Activated CD8-positive, alpha-beta memory T cell treated with anti-CD3 and anti-CD28 coated beads, Interleukin-2, amount 50 U/mL, for 48 hours (primary cell): ENCODE data around the gene SIK2.
"Not testable (repeated sequence)": the region's sequence is repeated elsewhere in the genome, so short reads cannot be mapped to it uniquely, and the experiment has no call there.

Experiments
- DNase-seq: peaks from one replicate; pipeline ENCODE4 v3.0.0-alpha.2; 2020

The SIK2 gene

DNA sequence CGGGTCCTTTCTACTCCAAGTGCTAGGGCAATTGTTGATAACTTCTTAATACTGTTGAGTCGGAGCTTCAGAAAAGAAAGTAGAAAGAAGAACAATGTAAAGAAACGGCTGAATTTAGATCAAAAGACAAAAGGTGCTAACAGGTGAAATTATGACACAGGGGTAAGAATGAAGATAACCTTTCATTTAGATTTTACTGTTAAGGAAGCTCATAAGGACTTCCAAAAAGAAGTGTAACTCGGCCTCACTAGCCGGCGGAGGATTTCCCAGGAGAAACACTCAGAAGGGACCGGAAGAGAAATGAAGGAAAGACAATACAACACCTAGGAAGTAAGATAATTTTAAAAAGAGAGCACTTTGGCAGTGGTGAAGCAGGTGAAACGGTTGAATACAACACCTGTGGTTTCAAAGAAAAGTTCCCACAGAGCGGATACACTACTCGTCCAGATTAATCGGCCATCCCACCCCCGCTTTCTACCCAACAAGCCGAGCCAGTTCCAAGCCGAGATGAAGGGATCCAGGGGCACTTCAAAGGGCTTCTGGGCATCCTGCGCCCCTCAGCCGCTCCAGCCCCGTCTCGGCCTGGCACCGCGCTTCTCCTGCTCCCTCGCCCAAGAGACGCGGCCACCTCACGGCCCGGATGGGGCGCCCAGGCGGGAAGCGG, 163.2 kb downstream of the SIK2 start:
- no peak for DNase-seq

DNA sequence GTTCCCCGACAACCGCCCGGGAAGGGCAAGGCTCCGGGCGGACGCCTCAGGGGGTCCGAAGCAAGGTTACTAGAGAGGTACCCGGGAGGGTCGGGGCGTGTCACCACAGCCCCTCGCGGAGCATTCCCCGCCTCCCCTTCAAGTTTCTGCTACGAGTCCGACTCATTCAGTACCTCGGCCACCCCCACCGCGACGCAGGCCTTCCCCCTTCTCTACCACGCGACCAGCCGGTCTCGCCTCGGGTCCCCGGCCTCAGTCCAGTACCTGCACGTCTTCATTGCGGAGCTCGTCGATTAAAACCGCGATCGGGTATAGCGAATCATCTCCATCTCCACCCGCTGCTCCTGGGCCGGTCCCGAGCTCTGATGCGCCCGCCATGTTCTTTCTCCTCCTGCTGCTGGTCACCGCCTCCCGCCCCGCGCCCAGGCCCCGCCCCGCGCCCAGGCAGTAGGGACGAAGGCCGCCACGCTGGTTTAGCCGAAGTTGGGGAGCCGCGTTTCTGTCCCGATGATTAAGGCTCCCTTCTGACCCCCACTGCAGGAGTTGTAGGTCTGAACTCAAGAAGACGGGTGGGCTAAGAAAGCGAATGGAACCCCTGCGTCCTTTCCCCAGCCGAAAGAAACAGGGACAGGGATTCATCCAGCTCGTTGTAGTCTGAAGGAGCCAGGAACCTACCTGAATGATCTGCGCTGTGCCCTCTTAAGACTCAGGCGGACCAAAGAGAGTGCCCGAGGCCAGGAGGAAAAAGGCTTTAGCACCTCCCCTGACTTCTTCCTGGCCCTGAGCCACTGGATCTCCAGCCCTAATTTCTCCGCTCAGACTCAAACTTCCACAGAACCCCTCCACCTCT, 164.0 kb downstream of the SIK2 start, which contains the start of gene PPP2R1B:
Gene PPP2R1B, minus strand, starts transcription at position 406 of the 850 bp plus-strand sequence. Its CDS starts 28 bp downstream, at position 378.
- peak; percentile 88 for DNase-seq

DNA sequence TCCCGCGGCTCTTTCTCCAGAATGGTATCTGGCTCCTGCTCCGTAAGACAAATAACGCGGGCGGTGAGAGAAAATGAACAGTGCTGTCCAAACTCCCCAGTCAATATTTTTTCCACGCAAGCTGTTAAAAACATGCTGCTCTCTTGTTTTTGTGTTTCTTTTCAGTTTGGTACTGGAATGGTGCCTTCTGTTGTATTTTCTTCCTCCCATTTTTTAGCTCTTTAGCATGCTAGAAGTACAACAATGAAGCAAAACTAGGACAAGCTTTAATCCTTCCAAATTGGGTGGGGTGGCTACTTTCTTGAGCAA, 164.5 kb downstream of the SIK2 start:
- no peak for DNase-seq

DNA sequence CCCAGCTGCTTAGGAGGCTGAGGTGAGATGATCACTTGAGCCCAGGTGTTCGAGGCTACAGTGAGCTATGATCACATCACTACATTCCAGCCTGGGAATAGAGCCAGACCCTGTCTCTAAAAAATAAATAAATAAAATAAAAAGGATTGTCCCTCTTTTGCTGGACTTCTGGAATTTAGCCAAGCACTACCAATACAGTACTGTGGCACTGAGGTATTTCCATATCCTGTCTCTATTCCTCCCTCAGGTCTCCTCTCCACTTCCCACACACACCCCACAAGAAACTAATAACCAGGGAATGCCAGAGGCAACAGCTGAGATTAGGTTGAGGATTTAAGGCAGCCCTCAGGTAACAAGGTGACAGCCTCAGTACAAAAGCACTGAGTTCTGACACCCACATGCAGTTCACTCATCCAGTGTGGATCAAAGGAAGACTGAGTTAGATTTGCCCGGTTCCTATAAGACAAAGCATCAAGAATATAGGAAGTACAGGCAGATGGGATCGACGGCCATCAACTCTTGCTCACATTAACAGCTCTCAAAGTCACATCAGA, 168.4 kb downstream of the SIK2 start:
- DNase-seq = no peak

DNA sequence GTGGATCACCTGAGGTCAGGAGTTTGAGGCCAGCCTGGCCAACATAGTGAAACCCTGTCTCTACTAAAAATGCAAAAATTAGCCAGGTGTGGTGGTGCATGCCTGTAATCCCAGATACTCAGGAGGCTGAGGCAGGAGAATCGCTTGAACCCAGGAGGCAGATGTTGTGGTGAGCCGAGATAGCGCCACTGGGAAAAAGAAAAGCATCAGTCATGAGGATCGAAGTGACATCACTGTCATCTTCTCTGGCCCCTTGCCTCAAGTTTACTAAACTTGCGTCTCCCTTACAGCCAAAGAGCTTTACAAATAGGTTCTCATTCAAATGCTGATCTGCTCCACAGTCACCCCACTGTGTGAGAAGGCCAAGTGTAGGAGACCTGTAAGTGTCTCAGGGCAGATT, 169.0 kb downstream of the SIK2 start:
- DNase-seq = not testable (repeated sequence)

DNA sequence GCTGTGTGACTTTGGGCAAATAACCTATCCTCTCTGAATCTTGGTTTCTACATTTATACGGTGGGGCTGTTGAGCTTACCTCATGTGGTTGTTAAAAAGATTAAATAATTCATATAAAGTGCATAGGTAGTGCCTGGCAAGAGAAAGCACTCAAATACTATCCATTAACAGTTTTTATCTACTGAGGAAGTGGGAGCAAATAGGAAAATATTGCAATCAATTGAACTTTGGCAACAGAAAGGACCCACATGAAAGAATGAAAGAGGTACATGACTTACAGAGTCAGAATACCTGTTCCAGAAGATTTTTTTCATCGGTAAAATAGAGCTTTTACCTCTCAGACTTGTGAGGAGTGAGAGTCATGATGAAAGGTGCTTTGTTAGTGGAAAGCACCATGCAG, 170.3 kb downstream of the SIK2 start:
- DNase-seq = no peak

DNA sequence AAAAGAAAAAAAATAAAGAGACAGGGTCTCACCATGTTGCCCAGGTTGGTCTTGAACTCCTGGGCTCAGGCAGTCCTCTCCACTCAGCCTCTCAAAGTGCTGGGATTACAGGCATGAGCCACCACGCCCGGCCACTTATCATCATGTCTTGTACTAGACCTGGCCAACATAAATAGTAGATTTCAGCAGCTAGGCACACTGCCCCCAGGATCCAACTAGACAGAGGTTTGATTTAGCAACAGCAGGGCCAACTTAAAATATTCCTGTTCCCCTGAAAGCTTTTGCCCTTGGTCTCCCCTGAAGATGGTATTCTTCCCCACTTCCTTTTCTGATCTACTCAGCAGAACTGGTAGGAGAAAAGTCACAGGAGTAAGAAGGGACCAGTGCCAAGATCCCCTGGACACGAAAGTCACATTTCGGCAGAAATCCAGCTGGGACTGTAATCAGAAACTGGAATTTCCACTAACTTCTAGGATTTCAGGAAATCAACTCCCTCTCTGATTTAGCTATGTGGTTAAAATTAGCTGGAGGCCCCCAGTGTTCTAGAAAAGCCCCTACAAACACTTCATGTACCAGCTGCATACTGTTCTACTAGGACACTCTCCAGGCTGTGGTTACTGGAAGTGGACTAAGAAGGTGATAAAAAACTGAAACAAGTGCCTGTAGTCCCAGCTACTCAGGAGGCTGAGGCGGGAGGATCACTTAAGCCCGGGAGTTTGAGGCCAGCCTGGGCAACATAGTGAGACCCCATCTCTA, 172.9 kb downstream of the SIK2 start:
- no peak for DNase-seq

DNA sequence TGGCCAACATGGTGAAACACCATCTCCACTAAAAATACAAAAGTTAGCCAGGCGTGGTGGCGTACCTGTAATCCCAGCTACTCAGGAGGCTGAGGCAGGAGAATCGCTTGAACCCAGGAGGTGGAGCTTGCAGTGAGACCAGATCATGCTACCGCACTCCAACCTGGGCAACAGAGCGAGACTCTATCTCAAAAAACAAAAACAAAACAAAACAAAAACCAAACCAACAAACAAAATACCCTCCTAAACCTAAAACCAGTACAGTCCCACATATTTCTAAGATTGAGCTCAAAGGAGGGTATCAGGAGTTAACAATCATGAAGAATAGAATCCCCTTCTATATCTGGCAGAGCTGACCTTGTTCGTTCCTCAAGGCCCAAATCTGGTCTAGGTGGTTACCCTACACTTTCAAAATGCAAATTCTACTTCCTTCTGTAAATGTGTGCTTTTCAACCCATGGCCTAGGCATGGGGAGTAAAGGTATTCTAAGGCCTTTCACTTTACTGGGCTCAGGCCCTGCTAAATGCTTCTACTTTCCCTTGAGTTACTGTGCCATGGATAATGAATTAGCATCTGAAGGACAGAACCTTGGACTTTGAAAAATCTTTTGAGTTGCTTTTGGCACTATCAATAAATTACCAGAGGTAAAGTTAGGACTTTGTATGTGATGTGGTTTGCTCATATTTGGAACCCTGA, 174.3 kb downstream of the SIK2 start:
- no peak for DNase-seq

DNA sequence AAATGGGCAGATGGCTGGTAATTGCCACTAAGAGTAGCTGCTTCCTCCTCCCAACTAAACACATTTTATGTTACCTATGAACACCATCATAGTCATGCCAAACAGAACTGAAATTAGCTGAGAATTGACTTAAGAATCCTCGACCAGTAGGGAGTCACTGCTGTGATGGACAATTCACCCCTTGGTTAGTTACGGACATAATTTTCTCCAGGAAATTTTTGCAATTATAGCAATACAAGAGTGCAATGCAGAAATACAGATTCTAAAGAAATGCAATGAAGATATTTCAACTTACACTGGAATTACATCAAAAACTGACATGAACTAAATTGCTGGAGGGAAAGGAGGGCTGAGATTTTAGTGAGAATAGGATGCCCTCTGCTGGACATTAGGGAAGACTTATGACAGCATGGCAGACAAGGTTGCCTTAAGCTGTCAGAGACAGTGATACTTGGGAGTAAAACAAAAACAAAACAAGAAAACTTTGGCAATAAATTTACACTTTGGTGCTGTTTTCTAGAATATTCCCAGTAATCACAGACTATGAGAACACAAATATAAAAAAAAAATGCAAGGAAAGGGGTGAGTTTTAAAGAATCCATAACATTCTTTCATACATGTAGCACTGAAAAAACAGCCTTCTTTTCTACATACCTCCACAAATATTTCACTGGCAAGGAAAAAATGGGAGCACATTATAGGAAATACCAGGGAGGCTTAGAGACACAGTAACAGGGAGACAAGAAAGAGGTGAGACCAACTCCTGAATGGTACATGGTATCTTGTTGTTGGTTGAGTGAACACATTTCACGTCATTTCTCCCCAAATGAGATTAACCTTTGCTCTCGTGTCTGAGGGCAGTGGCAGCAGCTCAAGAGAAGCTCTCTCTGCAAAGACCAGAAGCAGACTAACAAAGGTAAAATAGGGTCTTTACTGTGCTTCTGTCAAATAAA, 175.1 kb downstream of the SIK2 start:
- DNase-seq = no peak

DNA sequence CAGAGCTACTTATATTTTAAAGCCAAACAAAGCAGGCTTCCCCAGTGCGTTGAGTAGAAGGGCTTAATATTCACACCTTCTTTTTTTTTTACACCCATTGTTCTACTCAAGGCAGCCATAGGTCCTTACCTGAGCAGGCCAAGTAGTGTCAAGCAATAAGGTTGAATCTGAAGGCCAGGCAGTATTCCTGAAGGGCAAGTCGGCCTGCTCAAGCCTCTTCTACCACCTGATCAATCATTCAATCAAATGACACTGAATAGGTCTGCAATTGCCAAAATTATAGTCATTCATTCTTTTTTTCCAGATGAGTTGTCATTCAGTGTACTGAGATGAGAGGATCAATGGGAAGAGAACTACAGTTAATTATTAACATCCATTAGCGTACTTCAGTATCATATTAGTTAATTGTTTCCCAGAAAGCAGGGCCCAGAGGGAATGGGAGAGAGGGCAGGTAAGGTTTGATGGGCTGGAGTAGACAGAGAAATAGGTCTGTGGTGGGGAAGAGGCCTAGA, 175.9 kb downstream of the SIK2 start:
- DNase-seq = no peak

DNA sequence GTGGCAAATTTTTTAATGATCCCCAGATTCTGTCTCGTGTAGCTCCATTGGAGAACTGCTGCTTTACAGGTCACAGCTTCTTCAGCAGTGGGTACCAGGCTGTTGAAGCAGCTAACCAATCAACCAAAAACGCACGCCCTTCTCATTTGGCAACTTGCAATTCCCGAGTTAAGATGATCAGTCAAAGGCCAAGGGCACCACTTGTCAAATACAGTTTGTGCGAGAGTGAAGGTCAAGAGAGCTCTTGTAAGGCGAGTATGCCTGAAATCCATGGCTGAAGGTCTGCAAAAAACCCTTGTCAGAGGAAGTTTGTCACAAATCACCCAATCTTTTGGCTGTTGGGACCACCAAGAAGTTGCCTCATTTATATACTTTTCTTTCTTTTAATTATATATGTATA, 176.9 kb downstream of the SIK2 start:
- no peak for DNase-seq
